NCI-H1105 (cell line): ENCODE data around the gene GADD45A.
"Not testable (repeated sequence)": the region's sequence is repeated elsewhere in the genome, so short reads cannot be mapped to it uniquely, and the experiment has no call there.

Experiments used
- DNase-seq: peaks from one replicate; lab custom pipeline; 2025; lab: John Stamatoyannopoulos, UW

GADD45A gene

DNA sequence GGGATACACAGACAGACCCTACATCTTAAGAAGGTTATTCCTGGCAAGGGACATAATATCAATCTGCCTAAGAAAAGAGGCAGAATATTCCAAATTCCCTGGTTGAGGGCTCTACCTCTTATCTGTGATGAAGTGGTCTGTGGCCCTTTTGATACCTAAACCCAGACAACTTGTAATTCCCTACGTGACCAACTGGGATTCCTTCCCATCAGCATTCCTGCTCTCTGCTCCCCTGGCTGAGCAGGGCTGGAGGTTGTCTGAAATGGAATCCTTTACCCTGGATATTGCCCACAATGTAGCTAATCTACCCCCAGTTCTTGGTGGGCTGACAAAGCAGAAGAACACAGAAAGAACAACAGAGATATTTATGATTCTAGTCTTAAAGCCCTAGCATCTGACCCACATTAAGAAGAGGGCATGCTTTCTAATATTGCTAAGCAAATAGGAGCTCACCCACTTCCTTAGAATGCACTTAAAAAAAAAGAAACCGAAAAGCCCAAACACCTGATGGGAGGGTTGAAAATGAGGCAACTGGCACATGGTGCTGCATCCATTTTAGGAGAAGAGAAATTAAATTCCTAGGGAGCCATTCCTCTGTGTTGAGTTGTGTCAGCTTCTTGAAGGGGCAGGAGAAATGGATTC is 36.8 kb downstream of the GADD45A start:
- DNase-seq: no peak

DNA sequence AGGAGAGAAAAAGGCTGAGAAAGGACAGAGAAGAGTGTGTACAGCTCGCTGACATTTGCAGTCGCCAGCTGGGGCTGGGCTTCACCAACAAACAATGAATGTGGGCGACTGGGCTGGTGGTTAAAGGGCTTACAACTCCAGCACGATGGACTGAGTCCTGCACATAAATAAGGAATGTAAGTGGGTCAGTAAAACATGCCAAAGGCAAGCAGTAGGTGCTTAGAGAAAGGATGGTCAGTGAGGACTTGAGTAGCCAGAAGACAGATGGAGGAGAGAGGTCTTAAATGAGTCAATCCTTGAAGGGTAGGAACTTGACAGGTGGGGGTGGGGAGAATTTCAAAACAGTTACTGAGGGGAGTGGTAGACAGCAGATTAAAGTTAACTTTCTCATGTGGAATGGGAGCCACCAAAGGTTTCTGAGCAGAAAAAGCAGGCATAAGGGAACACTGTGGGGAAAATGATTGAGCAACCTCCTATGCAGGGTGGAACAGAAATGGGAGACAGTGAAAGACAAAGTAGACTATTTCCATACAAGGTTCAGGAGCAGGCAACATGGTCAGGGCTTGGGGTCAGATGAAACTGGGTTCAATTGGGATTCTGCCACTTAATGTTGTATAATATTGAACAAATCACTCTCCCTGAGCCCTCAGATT is 37.4 kb downstream of the GADD45A start:
- no peak for DNase-seq

- DNase-seq: no peak
These were observed 38.1 kb downstream of the GADD45A start for GRCh38 chr1:67723126-67723525.

GRCh38 chr1:67723620-67724019 is 38.6 kb downstream of the GADD45A start:
- no peak for DNase-seq

- DNase-seq: no peak
These were observed 40.0 kb downstream of the GADD45A start for GRCh38 chr1:67724928-67725560.

- DNase-seq: no peak
These were observed 41.2 kb downstream of the GADD45A start for GRCh38 chr1:67726224-67726623.

DNA sequence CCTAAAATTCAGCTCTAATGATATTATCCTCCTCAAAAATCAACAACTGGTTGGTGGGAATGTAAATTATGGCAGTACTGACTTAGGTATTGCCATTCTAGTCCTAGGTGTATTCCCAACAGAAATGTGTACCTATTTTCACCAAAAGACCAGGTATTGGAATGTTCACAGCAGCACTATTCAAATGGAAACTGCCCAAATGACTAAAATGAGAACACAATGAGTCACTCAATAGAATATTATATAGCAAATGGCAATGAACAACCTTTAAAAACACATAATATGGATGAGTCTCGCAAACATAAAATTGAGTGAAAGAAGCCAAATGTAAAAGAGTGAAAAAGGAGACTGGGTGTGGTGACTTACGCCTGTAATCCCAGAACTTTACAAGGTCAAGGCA is 44.9 kb downstream of the GADD45A start:
- no peak for DNase-seq

GRCh38 chr1:67730312-67730711 is 45.3 kb downstream of the GADD45A start:
- not testable (repeated sequence) for DNase-seq

DNA sequence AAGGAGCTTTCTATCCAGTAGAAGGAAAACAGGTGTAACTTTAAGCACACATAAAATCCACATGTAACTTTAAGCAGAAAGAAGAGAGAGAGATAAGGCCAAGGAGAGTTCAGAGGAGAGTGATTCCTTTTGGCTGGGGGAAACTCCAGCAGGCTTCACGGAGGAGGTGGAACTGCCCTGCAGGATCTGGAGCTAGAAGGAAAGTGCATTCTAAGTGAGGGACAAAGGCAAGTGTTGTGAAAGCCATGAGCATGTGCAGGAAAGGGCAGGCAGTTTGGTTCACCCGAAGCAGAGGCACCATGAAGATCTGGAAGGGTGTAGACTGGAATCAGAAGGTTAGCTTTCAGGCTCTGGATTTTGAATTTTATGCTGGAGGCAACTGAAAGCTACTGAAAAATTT is 46.3 kb downstream of the GADD45A start:
- DNase-seq: no peak

- no peak for DNase-seq
These were observed 47.8 kb downstream of the GADD45A start for GRCh38 chr1:67732750-67733151.

DNA sequence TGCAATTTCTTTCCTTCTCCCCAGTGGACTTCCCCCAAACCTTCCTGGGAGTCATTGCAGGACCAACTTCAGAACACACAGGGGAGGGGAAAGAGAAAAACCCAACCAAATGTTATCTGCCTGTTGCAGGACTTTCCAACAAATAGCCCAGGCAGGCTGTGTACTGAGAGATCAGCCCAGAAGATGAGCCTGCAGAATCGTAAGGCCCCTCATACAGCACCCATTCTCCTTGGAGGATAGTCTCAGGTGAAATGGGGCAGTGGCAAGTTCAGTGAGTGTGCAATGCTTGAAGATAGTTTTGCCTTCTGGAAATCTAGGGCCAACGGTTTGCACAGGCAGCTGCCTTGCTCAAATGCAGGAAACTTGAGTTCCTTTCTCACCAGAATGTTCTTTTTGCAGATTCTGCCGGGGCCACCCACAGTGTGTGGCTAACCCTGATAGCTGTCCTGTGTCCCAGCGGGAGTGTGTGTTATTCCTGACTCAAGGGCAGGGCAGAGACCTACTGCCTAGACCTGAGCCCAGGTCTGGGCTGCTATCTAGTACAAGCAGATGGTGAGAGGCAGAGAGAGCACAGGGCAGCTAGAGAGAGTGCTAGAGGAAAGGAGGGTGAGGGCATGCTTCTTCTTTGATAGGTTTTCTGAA is 48.8 kb downstream of the GADD45A start:
- DNase-seq: no peak

DNA sequence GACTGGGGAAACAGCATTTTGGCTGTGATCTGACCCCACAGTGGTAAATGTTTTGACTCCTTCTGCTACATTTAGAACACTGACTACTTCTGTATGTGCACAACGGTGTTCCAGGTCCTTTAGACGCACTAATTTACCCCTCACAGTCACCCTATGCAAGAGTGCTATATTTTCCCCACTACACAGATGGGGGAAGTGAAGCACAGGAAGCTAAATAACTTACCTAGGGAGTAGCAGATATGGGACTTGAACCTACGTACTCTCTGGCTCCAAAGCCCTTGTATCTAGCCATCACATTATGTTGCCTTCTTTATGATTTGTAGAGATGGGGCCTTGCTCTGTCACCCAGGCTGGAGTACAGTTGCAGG is 49.3 kb downstream of the GADD45A start:
- no peak for DNase-seq

DNA sequence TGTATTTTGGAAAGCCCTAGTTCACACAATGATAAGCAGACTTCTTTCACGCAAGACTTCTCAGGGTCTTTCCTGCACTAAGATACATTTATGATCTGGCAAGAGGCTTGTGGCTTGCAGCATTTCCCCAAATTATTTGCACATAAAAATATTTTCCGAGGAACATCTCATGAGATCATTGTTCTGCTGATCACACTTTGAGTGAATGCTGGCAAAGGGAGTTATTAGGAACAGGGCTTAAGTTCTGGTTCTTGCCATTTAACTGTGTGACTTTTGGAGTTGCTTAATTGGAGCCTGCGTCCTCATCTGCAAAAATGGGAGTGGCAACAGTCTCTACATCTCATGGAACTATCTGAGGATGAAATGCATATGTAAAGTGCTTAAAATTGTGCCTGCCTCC is 50.2 kb downstream of the GADD45A start:
- no peak for DNase-seq

- peak; percentile 27 for DNase-seq
These were observed 51.0 kb downstream of the GADD45A start for GRCh38 chr1:67735806-67736627.

GRCh38 chr1:67736750-67737149 is 51.7 kb downstream of the GADD45A start:
- DNase-seq: no peak

GRCh38 chr1:67737875-67738274 is 52.9 kb downstream of the GADD45A start:
- DNase-seq: no peak
